ENCODE results near the gene TRMT2A.

Gene TRMT2A

GRCh38 chr22:20142711-20143621 is 25.9 kb upstream of the TRMT2A start:
- H3K4me3 ChIP-seq (ENCODE audit: insufficient read depth, low read length, poor library complexity, severe bottlenecking) = no peak overlapping the region
- no peaks in the 10 kb centered on the region for H3K27me3 ChIP-seq (ENCODE audit: low read length)
- no peaks in the 10 kb centered on the region for H3K36me3 ChIP-seq (ENCODE audit: low read length)
- no peaks in the 10 kb centered on the region for H3F3A ChIP-seq (ENCODE audit: insufficient read depth)
- H3K9me2 ChIP-seq (replicated peaks; ENCODE audit: insufficient read depth, low read length) = no peaks in the 10 kb centered on the region
- TF ChIP-seq EZH2phosphoT487 (conservative IDR thresholded peaks at IDR 0.05; ENCODE audit: low read length) (no peak), CTCF (IDR thresholded peaks at IDR 0.05; ENCODE audit: insufficient read depth, low read length, poor library complexity, severe bottlenecking) (no peak)
- H3K9ac ChIP-seq (ENCODE audit: low read length) = no peak overlapping the region
- no peaks in the 10 kb centered on the region for H3K79me2 ChIP-seq (ENCODE audit: insufficient read depth, low read length)
- H3K9me3 ChIP-seq (ENCODE audit: insufficient read depth, low read length) = no peaks in the 10 kb centered on the region
- no peak overlapping the region for H2AFZ ChIP-seq (ENCODE audit: low read depth, low read length, severe bottlenecking)
- H3K27ac ChIP-seq (ENCODE audit: low read depth, low read length) = no peak overlapping the region
- no peaks in the 10 kb centered on the region for H4K20me1 ChIP-seq (ENCODE audit: low read depth, low read length)
- H3K4me2 ChIP-seq (ENCODE audit: low read depth, low read length, poor library complexity, severe bottlenecking) = no peak overlapping the region

- Histone ChIP-seq H3K9me3 (ENCODE audit: insufficient read depth, low read length) (no peaks in the 10 kb centered on the region), H4K20me1 (ENCODE audit: low read depth, low read length) (no peaks in the 10 kb centered on the region), H3K9me2 (replicated peaks; ENCODE audit: insufficient read depth, low read length) (no peaks in the 10 kb centered on the region), H3F3A (ENCODE audit: insufficient read depth) (no peaks in the 10 kb centered on the region), H3K9ac (ENCODE audit: low read length) (no peak overlapping the region), H3K4me3 (ENCODE audit: insufficient read depth, low read length, poor library complexity, severe bottlenecking) (no peak overlapping the region), H3K4me2 (ENCODE audit: low read depth, low read length, poor library complexity, severe bottlenecking) (no peak overlapping the region), H3K27me3 (ENCODE audit: low read length) (no peaks in the 10 kb centered on the region), H2AFZ (ENCODE audit: low read depth, low read length, severe bottlenecking) (no peak overlapping the region), H3K36me3 (ENCODE audit: low read length) (no peaks in the 10 kb centered on the region), H3K79me2 (ENCODE audit: insufficient read depth, low read length) (no peaks in the 10 kb centered on the region), H3K27ac (ENCODE audit: low read depth, low read length) (no peak overlapping the region)
- no peak for TF ChIP-seq EZH2phosphoT487 (conservative IDR thresholded peaks at IDR 0.05; ENCODE audit: low read length)
- no peak for TF ChIP-seq CTCF (IDR thresholded peaks at IDR 0.05; ENCODE audit: insufficient read depth, low read length, poor library complexity, severe bottlenecking)
Measured at GRCh38 chr22:20141186-20142077, 24.4 kb upstream of the TRMT2A start.

GRCh38 chr22:20140521-20140964 is 23.5 kb upstream of the TRMT2A start:
- Histone ChIP-seq H3K4me2 (ENCODE audit: low read depth, low read length, poor library complexity, severe bottlenecking) (no peak overlapping the region), H3K9me2 (replicated peaks; ENCODE audit: insufficient read depth, low read length) (no peaks in the 10 kb centered on the region), H3K27ac (ENCODE audit: low read depth, low read length) (no peak overlapping the region), H2AFZ (ENCODE audit: low read depth, low read length, severe bottlenecking) (no peak overlapping the region), H3K9me3 (ENCODE audit: insufficient read depth, low read length) (no peaks in the 10 kb centered on the region), H4K20me1 (ENCODE audit: low read depth, low read length) (no peaks in the 10 kb centered on the region), H3F3A (ENCODE audit: insufficient read depth) (no peaks in the 10 kb centered on the region), H3K36me3 (ENCODE audit: low read length) (no peaks in the 10 kb centered on the region), H3K9ac (ENCODE audit: low read length) (no peak overlapping the region), H3K4me3 (ENCODE audit: insufficient read depth, low read length, poor library complexity, severe bottlenecking) (no peak overlapping the region), H3K79me2 (ENCODE audit: insufficient read depth, low read length) (no peaks in the 10 kb centered on the region), H3K27me3 (ENCODE audit: low read length) (no peaks in the 10 kb centered on the region)
- TF ChIP-seq CTCF (IDR thresholded peaks at IDR 0.05; ENCODE audit: insufficient read depth, low read length, poor library complexity, severe bottlenecking) = no peak
- TF ChIP-seq EZH2phosphoT487 (conservative IDR thresholded peaks at IDR 0.05; ENCODE audit: low read length) = no peak

Data from SU-DHL-6 (cell line).